ENCODE results near the gene ALDH3A2.

The ALDH3A2 gene

GRCh38 chr17:19717031-19717360 is 68.4 kb downstream of the ALDH3A2 start:
- no peak for DNase-seq

- no peak for DNase-seq
Observed at GRCh38 chr17:19717411-19717908, 68.9 kb downstream of the ALDH3A2 start.

GRCh38 chr17:19718041-19718612 is 69.6 kb downstream of the ALDH3A2 start:
- no peak for DNase-seq

GRCh38 chr17:19718613-19719354 is 70.2 kb downstream of the ALDH3A2 start:
- no peak for DNase-seq

GRCh38 chr17:19719355-19720209 is 71.0 kb downstream of the ALDH3A2 start:
- DNase-seq: peak; percentile 38

- DNase-seq: no peak
Observed at GRCh38 chr17:19720210-19720475, 71.6 kb downstream of the ALDH3A2 start.

- peak; percentile 54 for DNase-seq
Observed at GRCh38 chr17:19720631-19721426, 72.3 kb downstream of the ALDH3A2 start.

GRCh38 chr17:19723964-19724363 is 75.4 kb downstream of the ALDH3A2 start:
- DNase-seq: no peak

- DNase-seq: no peak
Observed at GRCh38 chr17:19724501-19725420, 76.2 kb downstream of the ALDH3A2 start.

- no peak for DNase-seq
Observed at GRCh38 chr17:19725486-19725885, 76.9 kb downstream of the ALDH3A2 start.

GRCh38 chr17:19726631-19727376 is 78.3 kb downstream of the ALDH3A2 start:
- DNase-seq: no peak

Measured in kidney glomerular epithelial cell (primary cell).